Endothelial cell of umbilical vein (primary cell): ENCODE data around the gene NHERF2. TPM values are rescaled to one million over a fixed set of nuclear protein-coding genes. Genes with fewer than 3 reads are reported as not detected.

ENCODE experiments used
- BruUV-seq: library from RNA; stranded (reverse); fragments of 400-500 nt; replicated peaks from 2 replicates; lab custom pipeline; 2021; lab: Mats Ljungman, UMichigan
- CTCF ChIA-PET: fragments of 300-600, 350-600 bp; sonication (Branson Sonifier 250); formaldehyde crosslinking; loops from one replicate; lab custom pipeline; 2021; ENCODE audit warnings: antibody characterized with exemption, inconsistent platforms; lab: Charles Lee
- POLR2A ChIA-PET: fragments of 300-600, 350-600 bp; sonication (Branson Sonifier 250); formaldehyde crosslinking; loops from one replicate; lab custom pipeline; 2021; ENCODE audit warnings: antibody characterized with exemption, inconsistent platforms; lab: Charles Lee
- DNase-seq: peaks from one replicate; pipeline ENCODE4 v3.0.0-alpha.2; 2011; ENCODE audit warnings: low read depth, low spot score
- FAIRE-seq: peaks from 2 replicates; lab custom pipeline; 2011; peaks lifted over from hg19 to GRCh38; lab: Jason Lieb, UNC
- H2AFZ ChIP-seq: 2 replicates; pipeline ENCODE4 v1.6.0; 2012; ENCODE audit warnings: low read depth, low read length, control low read depth, inconsistent platforms
- H3K27ac ChIP-seq: 2 replicates; pipeline ENCODE4 v1.5.1; 2011; ENCODE audit warnings: low read depth, mild to moderate bottlenecking, control low read depth, low read length, moderate library complexity; ENCODE audit not compliant: insufficient read depth
- H3K27me3 ChIP-seq, 2 experiments: 2 replicates each; pipeline versions ENCODE4 v1.6.0 to v1.6.1; 2011; ENCODE audit warnings: low read length in 2 of 2, mixed read lengths in 1 of 2; ENCODE audit not compliant: control insufficient read depth in 2 of 2, insufficient read depth in 2 of 2
- H3K36me3 ChIP-seq, 2 experiments: 2 replicates in 1 of 2; 3 replicates in 1 of 2; pipeline ENCODE4 v1.5.1; 2011; ENCODE audit warnings: low read length in 2 of 2, mild to moderate bottlenecking in 1 of 2, moderate library complexity in 1 of 2; ENCODE audit not compliant: control insufficient read depth in 2 of 2, insufficient read depth in 2 of 2; ENCODE audit errors: extremely low read depth in 1 of 2
- H3K4me1 ChIP-seq: 3 replicates; pipeline ENCODE4 v1.5.1; 2011; ENCODE audit warnings: mild to moderate bottlenecking, low read length; ENCODE audit not compliant: control insufficient read depth, insufficient read depth; ENCODE audit errors: extremely low read depth
- H3K4me2 ChIP-seq: 2 replicates; pipeline ENCODE4 v1.6.1; 2011; ENCODE audit warnings: low read length, control low read depth, mixed read lengths; ENCODE audit not compliant: insufficient read depth
- H3K4me3 ChIP-seq, 3 experiments: fragments of 200-600 bp in 1 of 3; sonication (generic), shearing (Covaris generic) in 1 of 3; replicated peaks in 1 of 3; 2 replicates each; pipeline ENCODE4 v1.5.1; 2011 to 2016; ENCODE audit warnings: control low read depth in 3 of 3, low read length in 3 of 3, mild to moderate bottlenecking in 2 of 3, inconsistent platforms in 1 of 3, low read depth in 1 of 3, moderate library complexity in 1 of 3; ENCODE audit not compliant: insufficient read depth in 1 of 3
- H3K79me2 ChIP-seq: 2 replicates; pipeline ENCODE4 v1.6.0; 2012; ENCODE audit warnings: low read length, inconsistent platforms; ENCODE audit not compliant: control insufficient read depth, insufficient read depth
- H3K9ac ChIP-seq: replicated peaks from 2 replicates; pipeline ENCODE3; 2011; ENCODE audit warnings: low read length, control low read depth; ENCODE audit not compliant: insufficient read depth; ENCODE audit errors: extremely low read depth
- H3K9me1 ChIP-seq: replicated peaks from 3 replicates; pipeline ENCODE4 v1.6.0; 2011; ENCODE audit warnings: mild to moderate bottlenecking, low read length; ENCODE audit not compliant: control insufficient read depth, insufficient read depth; ENCODE audit errors: extremely low read depth
- H3K9me3 ChIP-seq: replicated peaks from 2 replicates; pipeline ENCODE4 v1.5.1; 2012; ENCODE audit warnings: low read length, inconsistent platforms; ENCODE audit not compliant: control insufficient read depth, insufficient read depth
- H4K20me1 ChIP-seq: replicated peaks from 2 replicates; pipeline ENCODE3; 2011; ENCODE audit warnings: mild to moderate bottlenecking, low read length; ENCODE audit not compliant: control insufficient read depth, insufficient read depth; ENCODE audit errors: extremely low read depth
- EZH2 ChIP-seq: IDR thresholded peaks from 2 replicates; pipeline ENCODE4 v1.6.1; 2012; ENCODE audit warnings: borderline replicate concordance, low read depth, mild to moderate bottlenecking, moderate library complexity, low read length, inconsistent platforms; ENCODE audit not compliant: severe bottlenecking
- FOS ChIP-seq: IDR thresholded peaks from 2 replicates; pipeline ENCODE4 v1.6.1; 2011; ENCODE audit warnings: mild to moderate bottlenecking, low read length, moderate library complexity, borderline replicate concordance; ENCODE audit not compliant: insufficient read depth
- GATA2 ChIP-seq: IDR thresholded peaks from 2 replicates; pipeline ENCODE4 v1.7.0; 2011; ENCODE audit warnings: low read depth, mild to moderate bottlenecking, moderate library complexity, mixed read lengths, low read length; ENCODE audit not compliant: insufficient read length, insufficient read depth
- JUN ChIP-seq: IDR thresholded peaks from 2 replicates; pipeline ENCODE4 v1.6.1; 2011; ENCODE audit warnings: borderline replicate concordance, low read depth; ENCODE audit not compliant: insufficient read length, insufficient read depth
- MYC ChIP-seq: IDR thresholded peaks from one replicate; pipeline ENCODE4 v1.6.1; 2011; ENCODE audit warnings: mild to moderate bottlenecking, low read depth, low read length
- POLR2A ChIP-seq: IDR thresholded peaks from 2 replicates; pipeline ENCODE4 v1.6.1; 2012; ENCODE audit warnings: low read depth, mild to moderate bottlenecking, control low read depth, low read length
- POLR2AphosphoS5 ChIP-seq: IDR thresholded peaks from 2 replicates; pipeline ENCODE4 v1.6.1; 2012; ENCODE audit warnings: low read depth, mild to moderate bottlenecking, control low read depth, low read length, moderate library complexity; ENCODE audit not compliant: insufficient read depth
- dilution Hi-C: fragments of 300-500 bp; cut with MboI; formaldehyde crosslinking; loops from one replicate; pipeline ENCODE4 v1.15.0; 2019; ENCODE audit warnings: low sequenced_read_pairs; ENCODE audit not compliant: extremely low pct_ligation_motif_present
- intact Hi-C: fragments of 100-400 bp; cut with micrococcal nuclease; formaldehyde crosslinking; loops from one replicate; pipeline ENCODE4 v1.10.0; 2022
- polyA plus RNA-seq, 4 experiments: library from polyadenylated mRNA; depleted of rRNA in 3 of 4; stranded (reverse) in 3 of 4; unstranded in 1 of 4; fragments of >200 nt; gene quantifications; 2 replicates each; pipeline versions ENCODE4 v1.2.1 to v1.2.3, GENCODE V29; 2011 to 2012; ENCODE audit warnings: missing spikeins in 1 of 4
- total RNA-seq: library from RNA; stranded (reverse); gene quantifications from 2 replicates; pipeline ENCODE4 v1.2.3, GENCODE V29; 2021
- TF ChIP-seq, protein P1 (sequence below), 2 donors: IDR thresholded peaks; 1 replicate in 1 of 2; 2 replicates in 1 of 2; pipeline ENCODE4 v1.5.1; 2011; ENCODE audit warnings: low read length in 2 of 2, mild to moderate bottlenecking in 2 of 2, moderate library complexity in 2 of 2, control low read depth in 1 of 2, inconsistent platforms in 1 of 2, low read depth in 1 of 2; ENCODE audit not compliant: insufficient read depth in 1 of 2; ENCODE audit errors: extremely low read depth in 1 of 2
- TF ChIP-seq, protein P2 (sequence below): IDR thresholded peaks from 2 replicates; pipeline ENCODE4 v1.6.1; 2011; ENCODE audit not compliant: insufficient read depth, insufficient read length

Gene NHERF2
- total and polyA plus RNA-seq, 2 donors (not counting 3 experiments of a cell fraction or from before 2014, with no cell fraction given) = 65.2 to 71.2 TPM

DNA sequence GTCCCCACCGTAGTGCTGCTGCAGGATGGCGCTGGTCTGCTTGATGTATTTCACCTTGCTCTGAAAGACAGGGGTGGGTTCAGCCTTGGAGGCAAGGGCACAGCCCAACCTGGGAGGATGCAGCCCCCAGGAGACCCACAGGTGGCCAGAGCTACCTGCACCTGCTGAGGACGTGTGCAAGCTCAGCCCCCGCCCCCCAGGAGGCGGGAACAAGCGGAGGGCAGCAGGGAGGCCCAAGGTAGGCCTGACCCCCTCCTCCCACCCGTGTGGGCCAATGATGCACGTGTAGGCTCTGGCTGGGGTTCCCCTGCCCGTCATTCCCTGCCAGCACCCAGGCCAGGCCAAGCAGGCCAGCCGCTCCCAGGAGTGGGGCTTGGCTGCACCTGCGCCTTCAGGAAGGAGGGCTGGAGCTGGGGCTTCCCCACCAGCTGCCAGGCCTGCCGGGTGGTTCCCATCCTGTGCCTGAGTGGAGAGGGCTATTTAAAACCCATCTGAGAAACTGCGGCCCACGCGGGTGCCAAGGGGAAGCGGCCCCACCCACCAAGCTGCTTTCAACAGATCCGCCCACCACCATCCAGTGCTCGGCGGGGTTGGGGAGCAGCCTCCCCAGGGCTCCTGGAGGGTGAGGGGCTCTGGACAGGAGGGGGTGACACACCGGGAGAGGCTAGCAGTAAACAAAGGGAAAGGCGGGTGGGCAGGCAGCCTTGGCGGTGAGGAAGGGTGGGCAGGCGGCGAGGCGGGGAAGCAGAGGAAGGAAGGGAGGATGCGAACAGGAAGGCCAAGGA is 17.2 kb downstream of the NHERF2 start:
- no peaks in the 10 kb centered on the region for H4K20me1 ChIP-seq
- H3K9me3 ChIP-seq = no peaks in the 10 kb centered on the region
- ChIA-PET POLR2A (interaction anchor here (1.4 to 2.4 kb wide), 2 partner anchors 47 to 111 kb away, joined by 3 to 8 read pairs; partner anchors contain the start of gene TRAF7), CTCF (interaction anchor here (0.7 to 3.2 kb wide), 6 partner anchors 11 to 97 kb away, joined by 3 to 20 read pairs (median 4); no protein-coding TSS in a partner anchor)
- DNase-seq (peak; percentile 69), FAIRE-seq (peak; percentile 74)
- no peaks in the 10 kb centered on the region for H3K36me3 ChIP-seq
- no peak overlapping the region for H3K4me3 ChIP-seq
- H3K27ac ChIP-seq = peak overlapping the region; percentile 30
- no peaks in the 10 kb centered on the region for H3K27me3 ChIP-seq
- peaks cover 9% of the 10 kb centered on the region for H3K79me2 ChIP-seq
- dilution Hi-C loops (loop anchor here (25.0 kb wide), 1 partner anchor 118 kb away; the partner anchor contains the start of gene TRAF7), intact Hi-C loops (no loop called here)
- BruUV-seq = no TSS peak
- no peaks in the 10 kb centered on the region for H3K9me1 ChIP-seq
- TF ChIP-seq, protein P1, sequence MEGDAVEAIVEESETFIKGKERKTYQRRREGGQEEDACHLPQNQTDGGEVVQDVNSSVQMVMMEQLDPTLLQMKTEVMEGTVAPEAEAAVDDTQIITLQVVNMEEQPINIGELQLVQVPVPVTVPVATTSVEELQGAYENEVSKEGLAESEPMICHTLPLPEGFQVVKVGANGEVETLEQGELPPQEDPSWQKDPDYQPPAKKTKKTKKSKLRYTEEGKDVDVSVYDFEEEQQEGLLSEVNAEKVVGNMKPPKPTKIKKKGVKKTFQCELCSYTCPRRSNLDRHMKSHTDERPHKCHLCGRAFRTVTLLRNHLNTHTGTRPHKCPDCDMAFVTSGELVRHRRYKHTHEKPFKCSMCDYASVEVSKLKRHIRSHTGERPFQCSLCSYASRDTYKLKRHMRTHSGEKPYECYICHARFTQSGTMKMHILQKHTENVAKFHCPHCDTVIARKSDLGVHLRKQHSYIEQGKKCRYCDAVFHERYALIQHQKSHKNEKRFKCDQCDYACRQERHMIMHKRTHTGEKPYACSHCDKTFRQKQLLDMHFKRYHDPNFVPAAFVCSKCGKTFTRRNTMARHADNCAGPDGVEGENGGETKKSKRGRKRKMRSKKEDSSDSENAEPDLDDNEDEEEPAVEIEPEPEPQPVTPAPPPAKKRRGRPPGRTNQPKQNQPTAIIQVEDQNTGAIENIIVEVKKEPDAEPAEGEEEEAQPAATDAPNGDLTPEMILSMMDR (IDR thresholded peaks at IDR 0.05; ENCODE audit: extremely low read depth in 1 of 2, insufficient read depth in 1 of 2, low read depth in 1 of 2, low read length in 2 of 2) = no peak
- TF ChIP-seq FOS (peak; percentile 10), POLR2AphosphoS5 (peak; percentile 30), JUN (no peak), GATA2 (no peak), MYC (no peak), POLR2A (no peak), EZH2 (no peak)
- TF ChIP-seq, protein P2, sequence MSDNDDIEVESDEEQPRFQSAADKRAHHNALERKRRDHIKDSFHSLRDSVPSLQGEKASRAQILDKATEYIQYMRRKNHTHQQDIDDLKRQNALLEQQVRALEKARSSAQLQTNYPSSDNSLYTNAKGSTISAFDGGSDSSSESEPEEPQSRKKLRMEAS = no peak
- no peak overlapping the region for H3K4me2 ChIP-seq
- peaks cover 34% of the 10 kb centered on the region for H3K4me1 ChIP-seq
- H3K9ac ChIP-seq = peak overlapping the region; percentile 4
- peak overlapping the region; percentile 48 for H2AFZ ChIP-seq
